GM12801 (cell line): Measurements from ENCODE around the gene HDAC7.

Experiments
- CTCF ChIP-seq: IDR thresholded peaks from one replicate; pipeline ENCODE4 v1.5.1; 2011; ENCODE audit warnings: control low read depth; ENCODE audit not compliant: insufficient read length; ENCODE audit errors: extremely low read depth

Gene HDAC7

GRCh38 chr12:47774663-47775062, 45.0 kb downstream of the HDAC7 start:
- TF ChIP-seq CTCF, result no peak

DNA sequence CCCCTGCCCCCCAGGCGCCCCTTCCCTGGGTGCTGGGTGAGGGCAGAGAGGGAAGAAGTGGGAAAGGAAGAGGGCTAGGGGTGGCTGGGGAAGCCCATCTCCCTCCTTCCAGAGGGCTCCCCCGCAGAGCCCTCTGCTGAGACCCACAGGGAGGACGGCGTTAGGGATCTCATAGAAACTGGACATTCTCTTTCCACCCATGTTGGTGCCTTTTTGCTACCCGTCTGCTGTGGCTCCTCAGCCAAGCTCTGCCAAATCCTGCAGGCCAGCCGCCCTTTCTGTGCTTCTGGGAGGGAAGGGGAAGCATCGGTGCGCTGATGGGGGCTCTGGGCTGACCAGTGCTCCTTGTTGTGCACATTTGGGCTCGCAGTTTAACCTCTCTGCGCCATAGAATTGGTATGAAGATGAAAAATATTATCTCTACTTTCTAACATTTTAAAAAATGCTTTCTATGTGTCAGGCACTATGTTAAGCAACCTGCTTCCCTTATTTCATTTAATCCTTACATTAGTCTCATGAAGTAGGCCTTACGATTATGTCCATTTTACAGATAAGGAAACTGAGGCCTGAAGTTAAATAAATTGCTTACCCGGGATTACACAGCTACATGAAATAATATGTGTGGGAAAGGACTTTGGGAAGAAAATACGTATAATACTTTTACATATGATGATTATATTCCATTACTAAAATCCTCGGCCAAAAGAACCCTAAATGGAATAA, 45.7 kb downstream of the HDAC7 start:
- no peak for TF ChIP-seq CTCF

- TF ChIP-seq CTCF, result no peak
Observed at GRCh38 chr12:47773062-47773857, 46.4 kb downstream of the HDAC7 start, which contains the start of gene SLC48A1. TSS of gene SLC48A1 (plus strand) at chr12:47773238. CDS start at chr12:47773305, 67 bp downstream.

DNA sequence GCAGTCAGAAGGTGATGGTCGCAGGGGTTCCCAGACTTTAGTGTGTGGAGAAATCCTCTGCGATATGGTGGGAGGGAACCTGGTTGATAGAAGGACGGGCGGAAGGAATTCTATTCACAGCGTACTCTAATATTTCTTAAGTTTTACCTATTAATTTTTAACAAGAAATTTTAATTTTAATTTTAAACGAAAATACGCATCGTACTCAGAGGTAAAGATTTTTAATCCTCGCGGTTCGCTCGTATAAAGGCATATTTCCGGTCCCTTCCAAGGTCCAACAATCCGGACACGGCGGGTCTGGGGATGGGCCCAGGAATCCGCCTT, 47.0 kb downstream of the HDAC7 start:
- no peak for TF ChIP-seq CTCF

- no peak for TF ChIP-seq CTCF
Observed at GRCh38 chr12:47772094-47772660, 47.5 kb downstream of the HDAC7 start.

- no peak for TF ChIP-seq CTCF
Observed at GRCh38 chr12:47771304-47771703, 48.4 kb downstream of the HDAC7 start.

- TF ChIP-seq CTCF, result no peak
Observed at GRCh38 chr12:47770086-47770726, 49.5 kb downstream of the HDAC7 start.
